Suprapubic skin (tissue), 4 donors: ENCODE measurements around the gene MYD88. TPM values are rescaled to one million over a fixed set of nuclear protein-coding genes. Genes with fewer than 3 reads are reported as not detected.

Source experiments
- DNase-seq, 2 donors: peaks; one replicate each; pipeline ENCODE4 v3.0.0-alpha.2; 2019; ENCODE audit warnings: low spot score in 2 of 2
- H3K27ac ChIP-seq: fragments of 200-600 bp; sonication (generic); one replicate; pipeline ENCODE4 v1.5.1; 2019
- H3K27me3 ChIP-seq: fragments of 200-600 bp; sonication (generic); one replicate; pipeline ENCODE4 v1.5.1; 2019
- H3K36me3 ChIP-seq: fragments of 200-600 bp; sonication (generic); one replicate; pipeline ENCODE4 v1.5.1; 2019
- H3K4me1 ChIP-seq: fragments of 200-600 bp; sonication (generic); one replicate; pipeline ENCODE4 v1.5.1; 2019
- H3K4me3 ChIP-seq: fragments of 200-600 bp; sonication (generic); one replicate; pipeline ENCODE4 v1.5.1; 2019; ENCODE audit warnings: mild to moderate bottlenecking
- H3K9me3 ChIP-seq: fragments of 200-600 bp; sonication (generic); one replicate; pipeline ENCODE4 v1.5.1; 2019
- EP300 ChIP-seq: sonication (generic); formaldehyde crosslinking; IDR thresholded peaks from one replicate; pipeline ENCODE4 v1.6.1; 2017; ENCODE audit warnings: antibody characterized with exemption
- POLR2A ChIP-seq, 2 donors: fragments of 450-650 bp; IDR thresholded peaks; one replicate each; pipeline ENCODE4 v1.6.1; 2017; ENCODE audit warnings: antibody characterized with exemption in 2 of 2, mild to moderate bottlenecking in 2 of 2, moderate library complexity in 2 of 2
- POLR2AphosphoS5 ChIP-seq, 3 donors: sonication (generic); formaldehyde crosslinking; IDR thresholded peaks; one replicate each; pipeline ENCODE4 v1.6.1; 2017; ENCODE audit warnings: antibody characterized with exemption in 3 of 3
- WGBS: methylation state at CpG from one replicate; pipeline ENCODE4 v1.1.5; 2018; 5-methylcytosine and 5-hydroxymethylcytosine counted together
- total RNA-seq, 4 donors: library from RNA; depleted of rRNA; stranded (reverse); fragments of >200 nt; gene quantifications; one replicate each; pipeline ENCODE4 v1.1.0, GENCODE V29; 2016
- TF ChIP-seq, protein P1 (sequence below), 2 donors: fragments of 200-600 bp in 1 of 2; fragments of 450-650 bp in 1 of 2; sonication (generic) in 1 of 2; IDR thresholded peaks; one replicate each; pipeline ENCODE4 v1.5.1; 2016 to 2019; ENCODE audit warnings: antibody characterized with exemption in 2 of 2, mild to moderate bottlenecking in 1 of 2, moderate library complexity in 1 of 2

MYD88 gene
- total RNA-seq, 4 donors from 2014 or later, result 21.6 to 33.2 (median 28.1) TPM

DNA sequence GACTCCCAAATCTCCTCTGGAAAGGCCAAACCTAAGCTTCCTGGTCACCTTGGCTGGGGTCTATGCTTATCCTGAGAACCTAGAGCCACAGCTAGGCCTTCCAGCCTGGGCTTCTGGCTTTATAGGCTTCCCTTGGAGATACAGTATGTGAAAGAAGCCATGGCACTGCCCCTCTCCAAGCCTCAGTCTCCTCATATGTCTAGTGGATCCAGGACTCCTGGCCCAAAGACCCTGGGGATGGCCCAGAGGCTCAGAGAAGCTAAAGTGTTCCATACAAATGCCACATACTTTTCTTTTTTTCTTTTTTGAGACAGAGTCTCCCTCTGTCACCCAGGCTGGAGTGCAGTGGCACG, 10.2 kb upstream of the MYD88 start:
- Histone ChIP-seq H3K4me1 (peaks cover 2% of the 10 kb centered on the region), H3K4me3 (no peak overlapping the region), H3K27ac (no peak overlapping the region), H3K36me3 (peaks cover 92% of the 10 kb centered on the region), H3K27me3 (no peaks in the 10 kb centered on the region), H3K9me3 (no peaks in the 10 kb centered on the region)
- WGBS, result 89% methylated on average over 1 of the region's 1 CpG
- peak in 1 of 2 donors; percentile 23 for DNase-seq
- no peak for TF ChIP-seq EP300
- TF ChIP-seq, protein P1, sequence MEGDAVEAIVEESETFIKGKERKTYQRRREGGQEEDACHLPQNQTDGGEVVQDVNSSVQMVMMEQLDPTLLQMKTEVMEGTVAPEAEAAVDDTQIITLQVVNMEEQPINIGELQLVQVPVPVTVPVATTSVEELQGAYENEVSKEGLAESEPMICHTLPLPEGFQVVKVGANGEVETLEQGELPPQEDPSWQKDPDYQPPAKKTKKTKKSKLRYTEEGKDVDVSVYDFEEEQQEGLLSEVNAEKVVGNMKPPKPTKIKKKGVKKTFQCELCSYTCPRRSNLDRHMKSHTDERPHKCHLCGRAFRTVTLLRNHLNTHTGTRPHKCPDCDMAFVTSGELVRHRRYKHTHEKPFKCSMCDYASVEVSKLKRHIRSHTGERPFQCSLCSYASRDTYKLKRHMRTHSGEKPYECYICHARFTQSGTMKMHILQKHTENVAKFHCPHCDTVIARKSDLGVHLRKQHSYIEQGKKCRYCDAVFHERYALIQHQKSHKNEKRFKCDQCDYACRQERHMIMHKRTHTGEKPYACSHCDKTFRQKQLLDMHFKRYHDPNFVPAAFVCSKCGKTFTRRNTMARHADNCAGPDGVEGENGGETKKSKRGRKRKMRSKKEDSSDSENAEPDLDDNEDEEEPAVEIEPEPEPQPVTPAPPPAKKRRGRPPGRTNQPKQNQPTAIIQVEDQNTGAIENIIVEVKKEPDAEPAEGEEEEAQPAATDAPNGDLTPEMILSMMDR (IDR thresholded peaks at IDR 0.05), result no peak
- TF ChIP-seq POLR2A (IDR thresholded peaks at IDR 0.05), result no peak
- TF ChIP-seq POLR2AphosphoS5 (IDR thresholded peaks at IDR 0.05), result no peak

- H3K36me3 ChIP-seq, result peaks cover 94% of the 10 kb centered on the region
- H3K27ac ChIP-seq, result no peak overlapping the region
- peak in 1 of 2 donors; percentile 48 for DNase-seq
- no peak overlapping the region for H3K4me3 ChIP-seq
- TF ChIP-seq POLR2AphosphoS5 (IDR thresholded peaks at IDR 0.05), result no peak
- no peak for TF ChIP-seq EP300
- TF ChIP-seq POLR2A (IDR thresholded peaks at IDR 0.05), result no peak
- TF ChIP-seq, protein P1 (IDR thresholded peaks at IDR 0.05), result no peak
- H3K9me3 ChIP-seq, result no peaks in the 10 kb centered on the region
- WGBS, result 96% methylated on average over 4 of the region's 5 CpGs
- peaks cover 2% of the 10 kb centered on the region for H3K4me1 ChIP-seq
- no peaks in the 10 kb centered on the region for H3K27me3 ChIP-seq
Observed at GRCh38 chr3:38129058-38129457, 9.4 kb upstream of the MYD88 start.

DNA sequence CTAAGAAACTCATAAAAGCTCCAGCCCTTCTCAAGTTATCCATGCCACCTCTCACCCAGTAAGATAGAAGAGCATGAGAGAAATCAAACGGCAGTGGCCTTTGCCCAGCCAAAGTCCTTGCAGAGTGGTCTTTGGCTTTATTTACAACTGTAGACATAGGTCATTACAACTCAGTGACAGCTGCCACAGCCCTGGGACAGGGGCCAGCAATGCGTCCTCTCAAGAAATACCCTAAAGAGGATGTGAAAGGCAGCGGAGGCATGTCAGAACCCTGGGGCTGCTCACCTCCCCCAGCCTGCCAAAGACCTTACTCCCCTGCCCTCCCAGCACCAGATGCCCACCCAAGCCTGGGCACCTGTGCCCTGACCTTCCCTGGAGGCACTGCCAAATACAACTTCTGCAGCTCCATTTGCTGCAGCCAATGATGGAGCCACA, 7.8 kb upstream of the MYD88 start:
- no peaks in the 10 kb centered on the region for H3K27me3 ChIP-seq
- no peak overlapping the region for H3K27ac ChIP-seq
- no peak for TF ChIP-seq EP300
- TF ChIP-seq, protein P1 (IDR thresholded peaks at IDR 0.05), result no peak
- no peak for TF ChIP-seq POLR2A (IDR thresholded peaks at IDR 0.05)
- no peak for TF ChIP-seq POLR2AphosphoS5 (IDR thresholded peaks at IDR 0.05)
- peak in 1 of 2 donors; percentile 44 for DNase-seq
- peaks cover 80% of the 10 kb centered on the region for H3K36me3 ChIP-seq
- no peak overlapping the region for H3K4me3 ChIP-seq
- peaks cover 14% of the 10 kb centered on the region for H3K4me1 ChIP-seq
- H3K9me3 ChIP-seq, result no peaks in the 10 kb centered on the region
- WGBS, result 86% methylated on average over 3 of the region's 3 CpGs

- Histone ChIP-seq H3K27me3 (no peaks in the 10 kb centered on the region), H3K27ac (no peak overlapping the region), H3K36me3 (peaks cover 69% of the 10 kb centered on the region), H3K4me1 (peaks cover 23% of the 10 kb centered on the region), H3K4me3 (no peak overlapping the region), H3K9me3 (no peaks in the 10 kb centered on the region)
- TF ChIP-seq POLR2AphosphoS5 (IDR thresholded peaks at IDR 0.05) (no peak), EP300 (no peak), POLR2A (IDR thresholded peaks at IDR 0.05) (no peak)
- TF ChIP-seq, protein P1 (IDR thresholded peaks at IDR 0.05), result no peak
- DNase-seq, result peak; percentile 11 to 65
- WGBS, result 66% methylated on average over 6 of the region's 6 CpGs
Observed at GRCh38 chr3:38131621-38132369, 6.7 kb upstream of the MYD88 start.

- peaks cover 30% of the 10 kb centered on the region for H3K4me1 ChIP-seq
- H3K27ac ChIP-seq, result no peak overlapping the region
- H3K27me3 ChIP-seq, result no peaks in the 10 kb centered on the region
Observed at GRCh38 chr3:38133209-38133556, 5.3 kb upstream of the MYD88 start.

More at GRCh38 chr3:38133209-38133556, 5.3 kb upstream of the MYD88 start:
- Histone ChIP-seq H3K9me3 (no peaks in the 10 kb centered on the region), H3K4me3 (no peak overlapping the region), H3K36me3 (peaks cover 55% of the 10 kb centered on the region)
- peak in 1 of 2 donors; percentile 16 for DNase-seq
- TF ChIP-seq, protein P1 (IDR thresholded peaks at IDR 0.05), result no peak
- TF ChIP-seq POLR2AphosphoS5 (IDR thresholded peaks at IDR 0.05), result no peak
- no peak for TF ChIP-seq EP300
- TF ChIP-seq POLR2A (IDR thresholded peaks at IDR 0.05), result no peak
- 98% methylated on average over 3 of the region's 3 CpGs for WGBS
